ENCODE measurements around the gene INTS13.
"Not testable (repeated sequence)": the region's sequence is repeated elsewhere in the genome, so short reads cannot be mapped to it uniquely, and the experiment has no call there.

INTS13 gene

GRCh38 chr12:26929590-26929989 is 8.2 kb downstream of the INTS13 start:
- no peak for FAIRE-seq

GRCh38 chr12:26928661-26929060 is 9.1 kb downstream of the INTS13 start:
- no peak for FAIRE-seq

- FAIRE-seq, result no peak
Observed at GRCh38 chr12:26921886-26922285, 15.9 kb downstream of the INTS13 start.

GRCh38 chr12:26919216-26919555 is 18.6 kb downstream of the INTS13 start:
- FAIRE-seq, result no peak

- peak; percentile 77 for FAIRE-seq
Observed at GRCh38 chr12:26918321-26919215, 19.2 kb downstream of the INTS13 start.

- no peak for FAIRE-seq
Observed at GRCh38 chr12:26906704-26907103, 31.1 kb downstream of the INTS13 start.

- FAIRE-seq, result no peak
Observed at GRCh38 chr12:26906024-26906423, 31.8 kb downstream of the INTS13 start.

GRCh38 chr12:26903396-26903795 is 34.4 kb downstream of the INTS13 start:
- not testable (repeated sequence) for FAIRE-seq

GRCh38 chr12:26896913-26897312 is 40.9 kb downstream of the INTS13 start:
- FAIRE-seq, result no peak

- FAIRE-seq, result no peak
Observed at GRCh38 chr12:26895672-26896071, 42.1 kb downstream of the INTS13 start.

- no peak for FAIRE-seq
Observed at GRCh38 chr12:26891704-26892103, 46.1 kb downstream of the INTS13 start.

- FAIRE-seq, result no peak
Observed at GRCh38 chr12:26890784-26891183, 47.0 kb downstream of the INTS13 start.

- FAIRE-seq, result peak; percentile 81
Observed at GRCh38 chr12:26884765-26885576, 52.8 kb downstream of the INTS13 start.

- no peak for FAIRE-seq
Observed at GRCh38 chr12:26880625-26881024, 57.2 kb downstream of the INTS13 start.

GRCh38 chr12:26878661-26879119 is 59.1 kb downstream of the INTS13 start:
- FAIRE-seq, result no peak

GRCh38 chr12:26874501-26875296 is 63.1 kb downstream of the INTS13 start:
- FAIRE-seq, result no peak

GRCh38 chr12:26872625-26873024 is 65.2 kb downstream of the INTS13 start:
- FAIRE-seq, result no peak

GRCh38 chr12:26871985-26872384 is 65.8 kb downstream of the INTS13 start:
- FAIRE-seq, result no peak

GRCh38 chr12:26870491-26871419 is 67.0 kb downstream of the INTS13 start:
- FAIRE-seq, result no peak

GRCh38 chr12:26869908-26870459 is 67.8 kb downstream of the INTS13 start:
- FAIRE-seq, result no peak

GRCh38 chr12:26869104-26869494 is 68.7 kb downstream of the INTS13 start:
- FAIRE-seq, result no peak

All from G401.6 (cell line).